Adrenal gland (tissue), 12 donors: ENCODE results near the gene FGL2. TPM values are rescaled to one million over a fixed set of nuclear protein-coding genes. Genes with fewer than 3 reads are reported as not detected.
A peak's percentile ranks its signal among the peaks of the same experiment; 100 is the strongest.
"Not testable (repeated sequence)": the region's sequence is repeated elsewhere in the genome, so short reads cannot be mapped to it uniquely, and the experiment has no call there.

ENCODE experiments used
- DNase-seq, 7 donors: peaks; one replicate each; pipeline ENCODE4 v3.0.0-alpha.2; 2019 to 2020
- H3K27ac ChIP-seq, 5 donors: fragments of 200-600 bp; sonication (generic) in 4 of 5; 1 replicate in 3 of 5; 2 replicates in 2 of 5; pipeline versions ENCODE4 v1.5.1 to v1.8.0; 2016 to 2020; ENCODE audit warnings: mild to moderate bottlenecking in 1 of 5
- H3K27me3 ChIP-seq: fragments of 200-600 bp; 2 replicates; pipeline ENCODE4 v1.8.0; 2021
- H3K36me3 ChIP-seq, 2 donors: fragments of 200-600 bp; replicated peaks in 1 of 2; 1 replicate in 1 of 2; 2 replicates in 1 of 2; pipeline versions ENCODE4 v1.5.1 to v1.8.0; 2018 to 2022
- H3K4me1 ChIP-seq, 2 donors: fragments of 200-600 bp; replicated peaks in 1 of 2; 1 replicate in 1 of 2; 2 replicates in 1 of 2; pipeline versions ENCODE4 v1.5.1 to v1.8.0; 2018 to 2021
- H3K4me3 ChIP-seq, 4 donors: fragments of 200-600 bp; sonication (generic) in 3 of 4; one replicate each; pipeline ENCODE4 v1.5.1; 2016 to 2018
- H3K9me3 ChIP-seq, 3 donors: fragments of 200-600 bp; sonication (generic) in 1 of 3; replicated peaks in 1 of 3; 1 replicate in 2 of 3; 2 replicates in 1 of 3; pipeline versions ENCODE4 v1.5.1 to v1.8.0; 2016 to 2021
- POLR2A ChIP-seq, 2 donors: fragments of 450-650 bp; IDR thresholded peaks; one replicate each; pipeline ENCODE4 v1.6.1; 2017; ENCODE audit warnings: antibody characterized with exemption in 2 of 2, mild to moderate bottlenecking in 2 of 2, moderate library complexity in 1 of 2
- WGBS, 4 donors: extraction: QIAGEN DNeasy Blood & Tissue Kit in 2 of 4; methylation state at CpG; one replicate each; pipeline versions ENCODE4 v1.1.5 to v1.1.7; 2013 to 2017; 5-methylcytosine and 5-hydroxymethylcytosine counted together
- intact Hi-C, 2 donors: fragments of 100-400 bp; cut with DNase I; formaldehyde crosslinking; loops; one replicate each; pipeline versions ENCODE4 v1.14.1 to v1.15.0; 2022 to 2023
- polyA plus RNA-seq, 3 donors: library from polyadenylated mRNA; stranded (reverse); fragments of 200-250 nt in 2 of 3; fragments of 350-450 nt in 1 of 3; fragmentation: Illumina TruSeq in 1 of 3; extraction: RNeasy Lipid Tissue Mini Kit (QIAGEN cat#74804) in 1 of 3; gene quantifications; one replicate each; pipeline ENCODE4 v1.2.3, GENCODE V29; 2013 to 2014
- total RNA-seq, 9 donors: library from RNA; depleted of rRNA in 4 of 9; stranded (reverse); fragments of >200 nt in 4 of 9; fragments of 120-200 nt in 1 of 9; fragmentation: NEBNext Ultra II Directional in 1 of 9; extraction: Animal tissue kit (Norgen Biotek cat#: 25700) in 1 of 9; gene quantifications; one replicate each; pipeline versions ENCODE4 v1.1.0 to v1.2.4, GENCODE V29; 2013 to 2023
- TF ChIP-seq, protein P1 (sequence below), 6 experiments: fragments of 450-650 bp in 4 of 6; fragments of 200-600 bp in 2 of 6; sonication (generic) in 1 of 6; IDR thresholded peaks; 1 replicate in 5 of 6; 2 replicates in 1 of 6; pipeline versions ENCODE4 v1.5.1 to v1.8.0; 2016 to 2021; ENCODE audit warnings: antibody characterized with exemption in 6 of 6, mild to moderate bottlenecking in 2 of 6, moderate library complexity in 1 of 6
- donor health status: healthy with polysubstance abuse.
- donor health status: Bipolar disorder and iron deficiency.
- donor health status: DM: yes; HTN: yes; CAD: no.
- donor health status: DM: no; HTN: no; CAD: no.
- donor health status: DM: no; HTN: no; CAD: no.
- donor health status: DM: yes; HTN: yes; CAD: no.

FGL2 gene
- total and polyA plus RNA-seq, 12 donors, result 4.8 to 71.7 (median 21.2) TPM

DNA sequence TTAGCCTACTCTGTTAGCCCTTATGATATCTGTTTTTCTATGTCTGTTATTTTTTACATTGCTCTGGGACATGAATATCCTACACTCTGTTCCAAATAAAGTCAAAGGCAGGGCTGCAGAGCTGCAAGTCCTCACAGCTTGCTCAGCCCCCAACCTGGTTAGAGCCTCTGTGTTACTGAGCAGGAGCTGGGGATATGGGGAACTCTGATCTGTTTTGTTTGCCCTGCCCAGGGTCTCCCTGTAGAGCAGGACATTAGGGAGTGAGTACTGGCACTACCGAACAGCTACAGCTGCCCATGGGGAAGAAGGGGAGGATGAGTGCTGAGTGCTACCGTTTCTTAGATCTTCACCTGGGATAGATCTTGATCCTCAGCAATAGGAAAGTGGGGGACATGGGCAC lies 32.8 kb upstream of the FGL2 start:
- 74 to 100% (median 85%) methylated on average over 1 to 2 of the region's 2 CpGs for WGBS, 4 donors
- H3K36me3 ChIP-seq, result no peaks in the 10 kb centered on the region
- DNase-seq, result no peak
- TF ChIP-seq, protein P1, sequence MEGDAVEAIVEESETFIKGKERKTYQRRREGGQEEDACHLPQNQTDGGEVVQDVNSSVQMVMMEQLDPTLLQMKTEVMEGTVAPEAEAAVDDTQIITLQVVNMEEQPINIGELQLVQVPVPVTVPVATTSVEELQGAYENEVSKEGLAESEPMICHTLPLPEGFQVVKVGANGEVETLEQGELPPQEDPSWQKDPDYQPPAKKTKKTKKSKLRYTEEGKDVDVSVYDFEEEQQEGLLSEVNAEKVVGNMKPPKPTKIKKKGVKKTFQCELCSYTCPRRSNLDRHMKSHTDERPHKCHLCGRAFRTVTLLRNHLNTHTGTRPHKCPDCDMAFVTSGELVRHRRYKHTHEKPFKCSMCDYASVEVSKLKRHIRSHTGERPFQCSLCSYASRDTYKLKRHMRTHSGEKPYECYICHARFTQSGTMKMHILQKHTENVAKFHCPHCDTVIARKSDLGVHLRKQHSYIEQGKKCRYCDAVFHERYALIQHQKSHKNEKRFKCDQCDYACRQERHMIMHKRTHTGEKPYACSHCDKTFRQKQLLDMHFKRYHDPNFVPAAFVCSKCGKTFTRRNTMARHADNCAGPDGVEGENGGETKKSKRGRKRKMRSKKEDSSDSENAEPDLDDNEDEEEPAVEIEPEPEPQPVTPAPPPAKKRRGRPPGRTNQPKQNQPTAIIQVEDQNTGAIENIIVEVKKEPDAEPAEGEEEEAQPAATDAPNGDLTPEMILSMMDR (IDR thresholded peaks at IDR 0.05), result no peak
- no peak for TF ChIP-seq POLR2A (IDR thresholded peaks at IDR 0.05)
- H3K27me3 ChIP-seq, result no peaks in the 10 kb centered on the region
- H3K9me3 ChIP-seq, result no peaks in the 10 kb centered on the region
- H3K4me3 ChIP-seq, result no peak overlapping the region
- intact Hi-C loops, result no loop called here
- H3K27ac ChIP-seq, result no peak overlapping the region
- H3K4me1 ChIP-seq, result no peaks in the 10 kb centered on the region

DNA sequence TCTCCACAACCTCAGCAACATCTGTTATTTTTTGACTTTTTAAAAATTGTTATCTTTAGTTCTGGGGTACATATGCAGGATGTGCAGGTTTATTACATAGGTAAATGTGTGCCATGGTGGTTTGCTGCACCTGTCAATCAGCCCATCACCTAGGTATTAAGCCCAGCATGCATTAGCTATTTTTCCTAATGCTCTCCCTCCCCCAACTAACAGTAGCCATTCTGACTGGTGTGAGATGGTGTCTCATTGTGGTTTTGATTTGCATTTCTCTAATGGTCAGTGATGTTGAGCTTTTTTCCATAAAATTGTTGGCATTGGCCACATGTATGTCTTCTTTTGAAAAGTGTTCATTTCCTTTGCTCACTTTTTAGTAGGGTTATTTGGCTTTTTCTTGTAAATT lies 29.2 kb upstream of the FGL2 start:
- H3K9me3 ChIP-seq, H3K27ac ChIP-seq, H3K4me3 ChIP-seq, H3K4me1 ChIP-seq, H3K27me3 ChIP-seq, DNase-seq, intact Hi-C loops, H3K36me3 ChIP-seq: not testable (repeated sequence)

DNA sequence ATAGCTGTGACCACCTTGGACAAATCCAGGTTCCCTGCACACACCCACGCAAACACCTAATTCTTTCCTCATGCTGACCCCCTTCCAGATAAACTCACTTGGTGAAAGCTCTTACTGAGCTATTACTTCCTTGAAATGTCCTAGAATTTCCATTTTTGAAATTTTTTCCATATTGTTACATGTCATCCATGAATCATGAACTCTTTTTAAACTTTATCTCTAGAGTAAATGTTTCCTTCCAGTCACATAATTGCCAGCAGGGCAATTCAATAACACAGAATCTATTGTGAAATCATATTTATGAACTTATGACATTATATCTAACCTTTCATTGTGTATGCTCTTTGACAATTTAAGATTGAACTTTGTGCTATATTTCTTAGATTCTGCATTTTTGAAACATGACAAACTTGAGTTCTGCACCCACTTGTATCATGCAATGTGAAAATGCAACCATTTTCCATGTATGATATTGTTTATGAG lies 26.8 kb upstream of the FGL2 start:
- WGBS, 4 donors, result 89 to 100% (median 92%) methylated on average over 1 of the region's 1 CpG
- H3K36me3 ChIP-seq, result no peaks in the 10 kb centered on the region
- no peak overlapping the region for H3K4me3 ChIP-seq
- no peak for DNase-seq
- TF ChIP-seq POLR2A (IDR thresholded peaks at IDR 0.05), result no peak
- TF ChIP-seq, protein P1 (IDR thresholded peaks at IDR 0.05), result no peak
- H3K27me3 ChIP-seq, result no peaks in the 10 kb centered on the region
- peaks cover 0 to 7% of the 10 kb centered on the region in 2 donors for H3K4me1 ChIP-seq
- H3K9me3 ChIP-seq, result no peaks in the 10 kb centered on the region
- intact Hi-C loops, result no loop called here
- peak overlapping the region in 1 of 5 donors; percentile 13 for H3K27ac ChIP-seq

DNA sequence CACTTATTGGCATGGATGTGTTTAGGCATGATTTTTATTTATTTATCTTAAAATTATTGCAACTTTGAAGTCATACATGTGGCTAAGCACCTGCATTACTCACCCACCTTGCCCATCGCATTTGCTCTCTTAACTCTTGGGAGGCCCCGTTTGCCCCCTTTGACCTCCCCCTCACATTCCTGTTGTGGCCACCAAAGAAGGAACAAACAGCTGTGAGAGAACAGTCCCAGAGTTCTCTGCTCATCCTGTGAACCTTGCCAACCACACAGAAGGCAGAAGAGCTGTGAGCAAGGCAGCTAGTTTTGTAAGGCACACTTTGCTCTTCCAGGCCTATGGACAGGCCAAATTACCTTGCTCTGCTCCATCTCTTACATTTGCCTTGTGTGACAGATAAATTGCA lies 23.6 kb upstream of the FGL2 start:
- peaks cover 0 to 7% of the 10 kb centered on the region in 2 donors for H3K4me1 ChIP-seq
- intact Hi-C loops, result no loop called here
- H3K9me3 ChIP-seq, result no peaks in the 10 kb centered on the region
- DNase-seq, result no peak
- 55 to 86% (median 70%) methylated on average over 2 of the region's 2 CpGs for WGBS, 4 donors
- no peak overlapping the region for H3K4me3 ChIP-seq
- no peaks in the 10 kb centered on the region for H3K36me3 ChIP-seq
- no peak for TF ChIP-seq POLR2A (IDR thresholded peaks at IDR 0.05)
- TF ChIP-seq, protein P1 (IDR thresholded peaks at IDR 0.05), result no peak
- H3K27ac ChIP-seq, result no peak overlapping the region
- H3K27me3 ChIP-seq, result no peaks in the 10 kb centered on the region

DNA sequence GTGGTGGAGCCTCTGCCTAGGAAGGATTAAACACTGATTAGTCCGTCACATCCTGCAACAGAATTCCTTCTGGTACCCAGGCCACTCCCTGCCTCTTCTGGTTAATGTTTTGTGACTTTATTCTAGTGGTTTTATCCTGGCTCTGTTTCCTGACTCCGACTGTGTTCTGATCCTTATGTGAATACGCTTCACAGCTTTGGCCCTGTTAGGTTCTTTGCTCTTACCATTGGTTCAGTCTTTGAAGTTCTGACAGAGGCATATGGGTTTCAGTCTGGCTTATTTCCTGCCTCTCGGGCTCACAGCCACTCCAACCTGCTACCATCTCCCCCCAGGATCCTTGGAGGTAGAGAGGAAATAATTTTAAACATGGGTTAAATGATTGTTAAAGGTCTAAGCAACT lies 23.2 kb upstream of the FGL2 start:
- Histone ChIP-seq H3K27ac (no peak overlapping the region), H3K36me3 (no peaks in the 10 kb centered on the region), H3K9me3 (no peaks in the 10 kb centered on the region)

More for the DNA sequence above, 23.2 kb upstream of the FGL2 start:
- intact Hi-C loops, result no loop called here
- H3K4me3 ChIP-seq, result no peak overlapping the region
- TF ChIP-seq POLR2A (IDR thresholded peaks at IDR 0.05), result no peak
- TF ChIP-seq, protein P1 (IDR thresholded peaks at IDR 0.05), result no peak
- H3K4me1 ChIP-seq, result peaks cover 0 to 7% of the 10 kb centered on the region in 2 donors
- no peaks in the 10 kb centered on the region for H3K27me3 ChIP-seq
- WGBS, 4 donors, result 89 to 91% (median 90%) methylated on average over 4 of the region's 4 CpGs
- no peak for DNase-seq
